Lung (tissue), 12 donors: Measurements from ENCODE around the gene SNAPC1. TPM values are rescaled to one million over a fixed set of nuclear protein-coding genes. Genes with fewer than 3 reads are reported as not detected.

ENCODE experiments used
- ATAC-seq: fragments of 200-7000 bp; cut with Tn5 transposase; one replicate; pipeline ENCODE4 v1.9.1; 2020; ENCODE audit warnings: moderate number of reproducible peaks; ENCODE audit not compliant: insufficient read depth, low FRiP score
- DNase-seq, 3 donors: peaks; one replicate each; pipeline ENCODE4 v3.0.0-alpha.2; 2013 to 2017
- H3K27ac ChIP-seq, 2 donors: one replicate each; pipeline ENCODE4 v1.5.1; 2013; ENCODE audit warnings: mild to moderate bottlenecking in 2 of 2, moderate library complexity in 2 of 2, control low read depth in 1 of 2, inconsistent platforms in 1 of 2, low read depth in 1 of 2, low read length in 1 of 2
- H3K27me3 ChIP-seq, 3 donors: one replicate each; pipeline ENCODE4 v1.5.1; 2013; ENCODE audit warnings: low read length in 2 of 3; ENCODE audit not compliant: control insufficient read depth in 3 of 3, insufficient read depth in 3 of 3
- H3K36me3 ChIP-seq, 4 donors: one replicate each; pipeline ENCODE4 v1.5.1; 2013; ENCODE audit warnings: low read length in 4 of 4, mild to moderate bottlenecking in 1 of 4, moderate library complexity in 1 of 4; ENCODE audit not compliant: control insufficient read depth in 4 of 4, insufficient read depth in 4 of 4
- H3K4me1 ChIP-seq, 5 donors: one replicate each; pipeline ENCODE4 v1.5.1; 2013; ENCODE audit warnings: low read length in 5 of 5, mild to moderate bottlenecking in 2 of 5, moderate library complexity in 1 of 5; ENCODE audit not compliant: control insufficient read depth in 5 of 5, insufficient read depth in 5 of 5
- H3K4me3 ChIP-seq: one replicate; pipeline ENCODE4 v1.5.1; 2013; ENCODE audit warnings: mild to moderate bottlenecking, control low read depth, moderate library complexity
- H3K9ac ChIP-seq, 2 donors: one replicate each; pipeline ENCODE4 v1.5.1; 2013; ENCODE audit warnings: low read length in 2 of 2, control low read depth in 1 of 2; ENCODE audit not compliant: insufficient read depth in 1 of 2
- H3K9me3 ChIP-seq, 4 donors: one replicate each; pipeline ENCODE4 v1.5.1; 2013; ENCODE audit warnings: low read length in 3 of 4, mild to moderate bottlenecking in 1 of 4, moderate library complexity in 1 of 4; ENCODE audit not compliant: control insufficient read depth in 4 of 4, insufficient read depth in 3 of 4
- CTCF ChIP-seq: IDR thresholded peaks from 2 replicates; pipeline ENCODE4 v1.5.1; 2012; ENCODE audit warnings: mild to moderate bottlenecking; ENCODE audit errors: control extremely low read depth, extremely low read depth
- WGBS, 2 donors: extraction: QIAGEN DNeasy Blood & Tissue Kit; methylation state at CpG; one replicate each; pipeline ENCODE4 v1.1.7; 2013; 5-methylcytosine and 5-hydroxymethylcytosine counted together
- polyA plus RNA-seq, 2 donors: library from polyadenylated mRNA; stranded (reverse); fragments of 200-250 nt; gene quantifications; one replicate each; pipeline ENCODE4 v1.2.1, GENCODE V29; 2013
- total RNA-seq, 2 donors: library from RNA; depleted of rRNA in 1 of 2; stranded (reverse); fragments of >200 nt in 1 of 2; gene quantifications; one replicate each; pipeline ENCODE4 v1.2.1, GENCODE V29; 2014 to 2021
- donor health status: control.
- donor health status: control.
- donor health status: Bipolar disorder and iron deficiency.
- donor health status: healthy.
- donor health status: DM: yes; HTN: yes; CAD: no.

The SNAPC1 gene
- total and polyA plus RNA-seq, 4 donors: 4.2 to 9.5 (median 6.8) TPM

DNA sequence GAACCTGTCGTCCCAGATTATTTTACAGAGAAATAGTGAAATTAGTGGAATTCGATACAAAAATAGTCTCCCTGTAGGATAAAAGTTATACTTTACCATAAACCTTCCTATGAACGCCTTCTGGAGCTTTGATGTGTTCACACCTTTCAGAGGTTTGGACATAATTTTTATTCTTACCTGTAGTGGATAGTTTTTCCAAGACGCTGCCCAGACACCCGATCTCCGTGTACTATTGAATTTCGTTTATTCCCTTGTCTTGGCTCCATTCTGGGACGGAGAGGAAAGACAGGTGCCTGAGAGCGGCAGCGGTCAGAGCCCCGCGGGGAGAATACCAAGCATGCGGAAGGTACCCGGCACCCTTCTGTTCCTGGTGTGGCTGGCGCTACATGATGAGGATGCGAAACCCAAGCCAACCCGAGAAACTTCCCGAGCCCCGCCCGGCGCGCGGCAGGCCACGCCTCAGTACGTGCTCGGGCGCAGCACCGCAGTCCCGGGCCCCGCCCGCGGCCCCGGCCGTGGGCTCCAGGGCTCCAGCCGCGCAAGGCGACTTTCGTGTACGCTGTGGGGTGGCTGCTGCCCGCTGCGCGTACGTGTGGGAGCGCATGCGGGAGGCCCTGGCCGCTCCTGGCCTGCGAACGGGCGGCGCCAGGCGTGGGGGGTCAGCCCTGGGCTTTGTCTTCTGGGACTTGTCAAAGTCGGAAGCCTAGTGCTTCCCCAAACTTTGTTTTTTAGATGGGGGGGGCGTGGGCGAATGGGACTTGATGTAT, 11.3 kb upstream of the SNAPC1 start:
- 2% methylated on average over 54 of the region's 54 CpGs for WGBS, 2 donors
- Histone ChIP-seq H3K9me3 (no peaks in the 10 kb centered on the region), H3K36me3 (peaks cover 0 to 17% (median 8%) of the 10 kb centered on the region in 4 donors), H3K27ac (peak overlapping the region; percentile 97 to 99), H3K4me3 (peak overlapping the region; percentile 79), H3K4me1 (peaks cover 0 to 12% (median 0%) of the 10 kb centered on the region in 5 donors), H3K9ac (peak overlapping the region in 1 of 2 donors; percentile 61), H3K27me3 (no peaks in the 10 kb centered on the region)
- ATAC-seq (peak; percentile 90), DNase-seq (peak; percentile 80 to 91 (median 84))
- TF ChIP-seq CTCF: no peak

DNA sequence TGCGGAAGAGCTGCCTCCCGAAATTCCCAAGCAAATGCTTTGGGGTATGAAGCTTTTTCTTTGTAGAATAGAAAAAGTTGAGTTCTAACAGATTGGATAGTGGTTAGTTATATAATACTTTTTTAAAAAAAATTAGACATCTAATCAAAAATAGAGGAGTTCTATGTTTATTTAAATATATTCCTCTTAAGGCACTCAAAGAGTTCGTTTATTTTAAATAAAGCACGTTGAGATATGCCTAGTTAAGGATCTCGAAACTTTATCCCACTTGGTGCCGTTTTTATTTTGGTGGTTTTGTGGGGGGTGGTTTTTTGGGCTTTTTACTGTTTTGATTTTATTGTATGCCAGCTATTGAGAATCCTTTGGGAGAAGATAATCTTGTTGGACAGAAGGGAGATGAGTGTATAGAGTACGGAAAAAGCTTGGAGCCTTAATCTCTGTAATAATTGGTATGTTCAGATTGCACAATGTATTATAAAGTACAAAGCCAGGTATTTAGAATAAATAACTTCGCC, 10.7 kb upstream of the SNAPC1 start:
- Histone ChIP-seq H3K36me3 (peaks cover 0 to 13% (median 5%) of the 10 kb centered on the region in 4 donors), H3K4me3 (peak overlapping the region; percentile 79), H3K9ac (no peak overlapping the region), H3K27me3 (no peaks in the 10 kb centered on the region), H3K27ac (peak overlapping the region; percentile 97 to 99), H3K9me3 (no peaks in the 10 kb centered on the region), H3K4me1 (peaks cover 0 to 12% (median 0%) of the 10 kb centered on the region in 5 donors)
- 32 to 40% methylated on average over 8 of the region's 8 CpGs for WGBS, 2 donors
- DNase-seq (no peak), ATAC-seq (no peak)
- no peak for TF ChIP-seq CTCF

DNA sequence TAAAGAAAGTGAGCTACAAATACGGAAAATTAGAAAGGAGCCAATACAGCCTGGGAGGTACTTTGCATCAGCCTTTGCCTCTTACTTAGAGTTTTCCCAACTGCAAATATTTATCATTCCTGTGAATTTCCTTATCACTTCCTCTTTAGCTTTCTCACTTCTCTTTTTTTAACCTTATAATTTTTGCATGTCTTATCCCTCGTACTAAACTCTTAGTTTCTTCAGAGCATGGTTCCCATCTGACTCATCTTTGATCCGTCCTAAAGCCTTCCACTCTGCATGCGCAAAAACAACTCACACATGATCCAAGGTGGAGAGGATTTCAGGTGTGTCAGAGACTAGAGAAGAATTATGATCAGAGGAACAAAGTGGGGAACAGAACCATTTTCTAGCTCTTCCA, 9.6 kb upstream of the SNAPC1 start:
- Histone ChIP-seq H3K9ac (no peak overlapping the region), H3K27ac (no peak overlapping the region), H3K36me3 (peaks cover 0 to 7% (median 0%) of the 10 kb centered on the region in 4 donors), H3K27me3 (no peaks in the 10 kb centered on the region), H3K9me3 (no peaks in the 10 kb centered on the region), H3K4me3 (no peak overlapping the region), H3K4me1 (peaks cover 0 to 12% (median 0%) of the 10 kb centered on the region in 5 donors)
- WGBS, 2 donors: 58 to 62% methylated on average over 4 of the region's 4 CpGs
- ATAC-seq (no peak), DNase-seq (no peak)
- TF ChIP-seq CTCF: no peak
